ENCODE results near the gene PHC3.
"Not testable (repeated sequence)": the region's sequence is repeated elsewhere in the genome, so short reads cannot be mapped to it uniquely, and the experiment has no call there.

GRCh38 chr3:170114165-170114564, 67.4 kb downstream of the PHC3 start:
- not testable (repeated sequence) for TF ChIP-seq POLR2A (IDR thresholded peaks at IDR 0.05; ENCODE audit: low read depth, low read length); POLR2AphosphoS5 (IDR thresholded peaks at IDR 0.05; ENCODE audit: low read depth, low read length); TAF1 (IDR thresholded peaks at IDR 0.05; ENCODE audit: borderline replicate concordance, low read depth, low read length)

Measured in GM12892 (cell line).